AG10803 (cell line): Measurements from ENCODE around the gene MRPL9.

ENCODE experiments used
- DNase-seq: peaks from one replicate; pipeline ENCODE4 v3.0.0; 2010; ENCODE audit warnings: low read depth
- H3K4me3 ChIP-seq: 2 replicates; pipeline ENCODE4 v1.5.1; 2011; ENCODE audit warnings: mild to moderate bottlenecking, low read length, control low read depth
- CTCF ChIP-seq: conservative IDR thresholded peaks from 2 replicates; pipeline ENCODE4 v1.5.1; 2011; ENCODE audit warnings: mild to moderate bottlenecking, low read length, control low read depth, inconsistent platforms

MRPL9 gene

GRCh38 chr1:151806170-151806569, 42.9 kb upstream of the MRPL9 start:
- H3K4me3 ChIP-seq, result no peak overlapping the region
- DNase-seq, result no peak
- TF ChIP-seq CTCF, result no peak

GRCh38 chr1:151805066-151805820, 41.9 kb upstream of the MRPL9 start, which contains the start of gene LINGO4:
TSS of gene LINGO4 (minus strand) at chr1:151805419. CDS start at chr1:151802704, 2,715 bp downstream.
- TF ChIP-seq CTCF, result no peak
- no peak within 1 kb of the TSS for H3K4me3 ChIP-seq
- no peak for DNase-seq

- no peak overlapping the region for H3K4me3 ChIP-seq
- TF ChIP-seq CTCF, result no peak
- DNase-seq, result no peak
These were observed 40.6 kb upstream of the MRPL9 start for GRCh38 chr1:151803915-151804314.

- DNase-seq, result no peak
- no peak overlapping the region for H3K4me3 ChIP-seq
- TF ChIP-seq CTCF, result no peak
These were observed 39.9 kb upstream of the MRPL9 start for GRCh38 chr1:151803164-151803563.

- DNase-seq, result no peak
- no peak overlapping the region for H3K4me3 ChIP-seq
- no peak for TF ChIP-seq CTCF
These were observed 39.1 kb upstream of the MRPL9 start for GRCh38 chr1:151802372-151802771.

GRCh38 chr1:151801846-151802245, 38.5 kb upstream of the MRPL9 start:
- no peak for DNase-seq
- TF ChIP-seq CTCF, result no peak
- H3K4me3 ChIP-seq, result no peak overlapping the region

GRCh38 chr1:151801310-151801820, 38.1 kb upstream of the MRPL9 start:
- TF ChIP-seq CTCF, result no peak
- no peak for DNase-seq
- H3K4me3 ChIP-seq, result no peak overlapping the region
